Ascending aorta (tissue), 2 donors: ENCODE measurements around the gene KSR2. TPM values are rescaled to one million over a fixed set of nuclear protein-coding genes. Genes with fewer than 3 reads are reported as not detected.

ENCODE experiments used
- DNase-seq, 2 donors: peaks; one replicate each; pipeline ENCODE4 v3.0.0-alpha.2; 2019; ENCODE audit warnings: low spot score in 2 of 2
- H3K27ac ChIP-seq, 2 donors: fragments of 200-600 bp; sonication (generic); one replicate each; pipeline ENCODE4 v1.5.1; 2016 to 2017; ENCODE audit warnings: mild to moderate bottlenecking in 1 of 2
- H3K27me3 ChIP-seq: fragments of 200-600 bp; sonication (generic); one replicate; pipeline ENCODE4 v1.5.1; 2017
- H3K36me3 ChIP-seq, 2 donors: fragments of 200-600 bp; sonication (generic); one replicate each; pipeline ENCODE4 v1.5.1; 2016
- H3K4me1 ChIP-seq, 2 donors: fragments of 200-600 bp; sonication (generic); one replicate each; pipeline ENCODE4 v1.5.1; 2016 to 2017; ENCODE audit warnings: mild to moderate bottlenecking in 1 of 2
- H3K4me3 ChIP-seq, 2 donors: fragments of 200-600 bp; sonication (generic); one replicate each; pipeline ENCODE4 v1.5.1; 2016 to 2017; ENCODE audit warnings: mild to moderate bottlenecking in 1 of 2
- H3K9me3 ChIP-seq, 2 donors: fragments of 200-600 bp; sonication (generic); one replicate each; pipeline ENCODE4 v1.5.1; 2016
- intact Hi-C: fragments of 100-400 bp; cut with DNase I; formaldehyde crosslinking; loops from one replicate; pipeline ENCODE4 v1.15.1; 2023
- total RNA-seq: library from RNA; depleted of rRNA; stranded (reverse); fragments of >200 nt; gene quantifications from one replicate; pipeline ENCODE4 v1.1.0, GENCODE V29; 2016
- TF ChIP-seq, protein P1 (sequence below), 3 experiments: fragments of 200-600 bp in 2 of 3; fragments of 450-650 bp in 1 of 3; sonication (generic) in 2 of 3; IDR thresholded peaks; one replicate each; pipeline ENCODE4 v1.5.1; 2016 to 2019; ENCODE audit warnings: antibody characterized with exemption in 3 of 3, mild to moderate bottlenecking in 1 of 3, moderate library complexity in 1 of 3

KSR2 gene
- total RNA-seq, 1 donor from 2014 or later, result 0.11 TPM

- DNase-seq, result no peak
- intact Hi-C loops, result no loop called here
- Histone ChIP-seq H3K27me3 (no peaks in the 10 kb centered on the region), H3K27ac (no peak overlapping the region), H3K4me3 (no peak overlapping the region), H3K9me3 (peaks cover 4 to 9% of the 10 kb centered on the region in 2 donors), H3K36me3 (no peaks in the 10 kb centered on the region), H3K4me1 (no peaks in the 10 kb centered on the region)
- TF ChIP-seq, protein P1, sequence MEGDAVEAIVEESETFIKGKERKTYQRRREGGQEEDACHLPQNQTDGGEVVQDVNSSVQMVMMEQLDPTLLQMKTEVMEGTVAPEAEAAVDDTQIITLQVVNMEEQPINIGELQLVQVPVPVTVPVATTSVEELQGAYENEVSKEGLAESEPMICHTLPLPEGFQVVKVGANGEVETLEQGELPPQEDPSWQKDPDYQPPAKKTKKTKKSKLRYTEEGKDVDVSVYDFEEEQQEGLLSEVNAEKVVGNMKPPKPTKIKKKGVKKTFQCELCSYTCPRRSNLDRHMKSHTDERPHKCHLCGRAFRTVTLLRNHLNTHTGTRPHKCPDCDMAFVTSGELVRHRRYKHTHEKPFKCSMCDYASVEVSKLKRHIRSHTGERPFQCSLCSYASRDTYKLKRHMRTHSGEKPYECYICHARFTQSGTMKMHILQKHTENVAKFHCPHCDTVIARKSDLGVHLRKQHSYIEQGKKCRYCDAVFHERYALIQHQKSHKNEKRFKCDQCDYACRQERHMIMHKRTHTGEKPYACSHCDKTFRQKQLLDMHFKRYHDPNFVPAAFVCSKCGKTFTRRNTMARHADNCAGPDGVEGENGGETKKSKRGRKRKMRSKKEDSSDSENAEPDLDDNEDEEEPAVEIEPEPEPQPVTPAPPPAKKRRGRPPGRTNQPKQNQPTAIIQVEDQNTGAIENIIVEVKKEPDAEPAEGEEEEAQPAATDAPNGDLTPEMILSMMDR (IDR thresholded peaks at IDR 0.05), result no peak
Observed at GRCh38 chr12:117827660-117828059, 141.1 kb downstream of the KSR2 start.

DNA sequence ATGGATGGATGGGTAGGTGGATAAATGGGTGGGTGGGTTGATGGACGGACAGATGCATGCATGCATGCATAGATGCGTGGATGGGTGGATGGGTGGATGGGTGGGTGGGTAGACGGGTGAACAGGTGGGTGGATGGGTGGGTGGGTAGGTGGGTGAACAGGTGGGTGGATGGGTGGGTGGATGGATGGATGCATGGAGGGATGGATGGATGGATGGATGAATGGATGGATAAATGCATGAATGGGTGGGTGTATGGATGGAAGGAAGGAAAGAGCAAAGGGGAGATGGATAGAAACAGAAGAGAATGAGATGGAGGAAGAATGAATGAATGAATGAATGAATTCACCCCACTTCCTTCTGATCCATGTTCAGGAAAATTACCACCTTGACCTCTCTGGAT is 143.0 kb downstream of the KSR2 start:
- H3K9me3 ChIP-seq, result peaks cover 4 to 9% of the 10 kb centered on the region in 2 donors
- no peaks in the 10 kb centered on the region for H3K4me1 ChIP-seq
- no peaks in the 10 kb centered on the region for H3K36me3 ChIP-seq
- TF ChIP-seq, protein P1 (IDR thresholded peaks at IDR 0.05), result no peak
- no peak for DNase-seq
- no peak overlapping the region for H3K4me3 ChIP-seq
- no peak overlapping the region for H3K27ac ChIP-seq
- H3K27me3 ChIP-seq, result no peaks in the 10 kb centered on the region
- intact Hi-C loops, result no loop called here

DNA sequence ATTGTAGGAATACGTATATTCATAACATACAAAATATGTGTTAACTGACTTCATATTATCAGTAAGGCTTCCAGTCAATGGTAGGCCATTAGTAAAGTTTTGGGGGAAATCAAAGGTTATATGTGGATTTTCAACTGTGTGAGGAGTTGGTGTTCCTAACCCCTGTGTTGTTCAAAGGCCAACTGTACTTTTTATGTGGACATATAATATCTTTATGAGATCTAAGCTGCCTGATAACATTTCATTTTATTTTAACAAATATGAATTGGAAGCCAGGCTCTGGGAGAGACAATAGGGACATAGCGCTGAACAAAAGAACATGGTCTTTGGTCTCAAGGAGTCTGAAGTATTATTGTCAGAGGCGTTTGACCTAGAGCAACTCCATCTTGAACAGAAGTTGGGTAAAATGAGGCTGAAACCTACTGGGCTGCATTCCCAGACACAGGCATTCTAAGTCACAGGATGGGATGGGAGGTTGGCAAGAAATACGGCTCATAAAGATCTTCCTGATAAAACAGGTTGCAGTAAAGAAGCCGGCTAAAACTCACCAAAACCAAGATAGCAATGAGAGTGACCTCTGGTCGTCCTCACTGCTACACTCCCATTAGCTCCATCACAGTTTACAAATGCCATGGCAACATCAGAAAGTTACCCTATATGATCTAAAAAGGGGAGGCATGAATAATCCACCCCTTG is 147.2 kb downstream of the KSR2 start:
- no peak for DNase-seq
- Histone ChIP-seq H3K4me1 (no peaks in the 10 kb centered on the region), H3K27me3 (no peaks in the 10 kb centered on the region), H3K27ac (no peak overlapping the region), H3K4me3 (no peak overlapping the region), H3K36me3 (no peaks in the 10 kb centered on the region), H3K9me3 (no peaks in the 10 kb centered on the region)
- intact Hi-C loops, result no loop called here
- TF ChIP-seq, protein P1 (IDR thresholded peaks at IDR 0.05), result no peak

DNA sequence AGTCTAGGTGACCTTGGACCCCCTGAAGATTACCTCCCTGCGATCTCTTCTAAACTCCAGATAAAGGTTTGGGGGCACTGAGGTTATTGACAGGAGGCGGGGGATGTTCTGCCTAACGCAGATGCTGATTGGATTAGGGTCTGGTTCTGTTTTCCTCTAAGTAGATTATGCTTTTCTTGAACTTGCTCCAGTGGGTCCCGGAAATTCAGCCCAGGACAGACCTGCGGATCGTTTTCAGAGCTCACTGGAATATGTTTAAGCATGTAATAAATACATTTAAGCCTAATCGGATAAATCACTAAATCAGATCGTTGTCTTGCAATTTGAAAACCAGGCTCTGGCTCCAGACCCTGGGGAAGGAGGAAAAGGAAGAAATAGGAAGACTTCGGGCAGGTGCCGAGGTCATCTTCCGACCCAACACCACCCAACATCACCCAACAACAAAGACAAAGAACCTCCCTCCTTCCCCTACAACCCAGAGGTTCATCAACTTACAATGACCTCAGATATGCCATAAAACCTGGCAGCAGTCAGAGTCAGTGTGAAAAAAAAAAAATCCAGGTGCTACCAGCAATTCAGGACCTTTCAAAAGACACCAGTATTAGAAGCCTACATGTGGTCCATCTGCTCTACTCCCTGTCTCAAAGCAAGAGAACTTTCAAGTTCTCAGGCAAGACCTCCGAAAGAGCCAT is 148.4 kb downstream of the KSR2 start:
- no peak for DNase-seq
- Histone ChIP-seq H3K9me3 (no peaks in the 10 kb centered on the region), H3K27ac (no peak overlapping the region), H3K4me1 (no peaks in the 10 kb centered on the region), H3K27me3 (no peaks in the 10 kb centered on the region), H3K4me3 (no peak overlapping the region), H3K36me3 (no peaks in the 10 kb centered on the region)
- intact Hi-C loops, result no loop called here
- TF ChIP-seq, protein P1 (IDR thresholded peaks at IDR 0.05), result no peak

DNA sequence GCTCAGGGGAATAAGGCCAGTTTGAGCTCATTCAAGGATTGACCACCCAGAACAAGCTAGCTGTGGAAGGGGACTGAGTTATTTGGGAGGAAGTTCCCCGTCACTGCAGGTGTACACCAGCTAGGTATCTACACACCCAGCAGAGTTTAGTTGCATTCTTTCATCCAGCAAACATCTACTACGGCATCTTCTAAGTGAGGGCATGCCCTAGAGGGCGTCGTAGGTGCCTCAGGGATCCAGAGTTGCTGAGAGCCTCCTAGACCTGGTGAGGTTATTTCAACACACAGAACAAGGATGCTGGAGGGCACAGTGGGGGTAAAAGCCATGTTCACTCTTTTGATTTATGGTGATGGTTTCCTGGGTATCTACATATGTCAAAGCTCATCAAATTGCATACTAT is 149.6 kb downstream of the KSR2 start:
- no peak for DNase-seq
- intact Hi-C loops, result no loop called here
- H3K4me3 ChIP-seq, result no peak overlapping the region

More for the DNA sequence above, 149.6 kb downstream of the KSR2 start:
- Histone ChIP-seq H3K36me3 (no peaks in the 10 kb centered on the region), H3K9me3 (no peaks in the 10 kb centered on the region), H3K4me1 (no peaks in the 10 kb centered on the region), H3K27me3 (no peaks in the 10 kb centered on the region), H3K27ac (no peak overlapping the region)
- TF ChIP-seq, protein P1 (IDR thresholded peaks at IDR 0.05), result no peak
